Embryonic facial prominence (tissue), 1 donor: ENCODE measurements around the gene TBC1D3E.
"Not testable (repeated sequence)": the region's sequence is repeated elsewhere in the genome, so short reads cannot be mapped to it uniquely, and the experiment has no call there.

Experiments used
- DNase-seq: peaks from one replicate; pipeline ENCODE4 v3.0.0-alpha.2; 2016; ENCODE audit errors: extremely low spot score

TBC1D3E gene

GRCh38 chr17:38127651-38128050 is at the start of gene TBC1D3E:
TSS of gene TBC1D3E (plus strand) at chr17:38127951. CDS start at chr17:38129496, 1,545 bp downstream.
- not testable (repeated sequence) for DNase-seq

- not testable (repeated sequence) for DNase-seq
Measured at GRCh38 chr17:38087344-38087743, 40.4 kb upstream of the TBC1D3E start.

- DNase-seq, result not testable (repeated sequence)
Measured at GRCh38 chr17:38088120-38088519, 39.6 kb upstream of the TBC1D3E start.

- DNase-seq, result not testable (repeated sequence)
Measured at GRCh38 chr17:38094059-38094694, 33.6 kb upstream of the TBC1D3E start.

DNA sequence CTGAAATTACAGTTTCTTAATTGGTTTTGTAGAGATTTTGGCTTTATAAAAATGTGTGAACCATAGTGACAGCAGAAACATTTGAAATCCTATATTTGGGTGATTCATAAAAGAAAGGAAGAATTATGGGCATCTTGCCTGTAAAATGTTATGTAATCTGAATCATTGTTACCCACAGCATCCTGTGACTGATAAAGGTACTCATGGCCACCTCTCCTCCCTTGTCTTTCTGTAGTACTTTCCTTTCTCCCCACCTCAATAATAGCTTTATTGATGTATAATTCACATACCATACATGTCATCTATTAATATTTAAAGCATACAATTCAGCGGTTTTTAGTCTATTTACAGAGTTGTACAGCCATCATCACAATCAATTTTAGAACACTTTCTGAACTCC is 28.5 kb upstream of the TBC1D3E start:
- DNase-seq, result not testable (repeated sequence)

- not testable (repeated sequence) for DNase-seq
Measured at GRCh38 chr17:38119829-38120228, 7.9 kb upstream of the TBC1D3E start.

DNA sequence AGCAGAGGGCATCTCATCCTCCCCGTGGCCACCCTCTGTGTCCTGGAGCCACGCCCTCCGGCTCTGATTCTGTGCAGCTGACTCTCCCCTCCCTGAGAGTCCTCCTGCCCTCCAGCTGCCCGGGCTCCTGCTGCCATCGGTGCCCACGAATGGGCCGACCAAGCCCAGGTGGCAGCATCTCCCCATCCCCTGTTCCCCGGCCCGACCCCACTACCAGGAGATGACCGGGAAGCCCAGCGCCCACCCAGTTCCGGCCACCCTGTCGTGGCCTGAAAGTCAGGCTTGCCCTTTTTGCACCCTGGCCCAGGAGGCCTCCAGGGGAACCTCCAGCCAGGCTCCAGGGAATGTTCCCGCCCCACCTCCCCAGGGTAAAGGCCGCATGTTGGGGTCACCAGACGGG is 7.1 kb downstream of the TBC1D3E start:
- DNase-seq, result not testable (repeated sequence)
